Femur (tissue), 1 donor: Measurements from ENCODE around the gene WDR82.

Experiments used
- DNase-seq: peaks from one replicate; pipeline ENCODE4 v3.0.0-alpha.2; 2017

Gene WDR82

DNA sequence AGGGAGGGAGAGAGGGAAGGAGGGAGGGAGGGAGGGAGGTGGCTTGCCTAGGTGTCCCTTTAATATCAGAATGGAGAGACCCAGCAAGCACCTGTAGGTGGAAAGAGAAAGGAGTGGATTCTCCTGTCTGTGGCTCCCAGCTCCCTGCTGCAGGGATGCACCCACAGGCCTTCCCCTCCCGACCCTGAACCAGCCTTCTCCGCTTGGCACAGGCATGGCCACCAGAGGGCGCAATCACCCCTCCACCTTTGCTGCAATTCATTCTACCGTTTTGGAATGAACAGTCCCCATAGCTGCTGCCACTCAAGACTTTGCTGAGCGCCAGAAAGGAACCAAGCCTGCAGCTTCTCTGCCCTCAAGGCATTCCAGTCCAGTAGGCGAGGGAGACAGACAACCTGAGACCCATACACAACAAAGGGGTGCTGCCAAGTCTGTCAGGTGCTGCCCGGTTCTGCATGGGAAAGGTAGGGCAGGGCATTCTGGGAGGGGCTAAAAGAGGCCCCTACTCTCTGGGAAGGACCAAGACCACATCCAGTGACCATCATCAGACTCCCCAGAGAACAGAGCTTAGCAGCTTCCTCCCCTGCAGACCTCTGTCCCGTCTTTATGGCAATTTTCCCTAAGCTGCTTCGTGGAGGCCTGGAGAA, 57.9 kb downstream of the WDR82 start:
- DNase-seq = peak; percentile 90

DNA sequence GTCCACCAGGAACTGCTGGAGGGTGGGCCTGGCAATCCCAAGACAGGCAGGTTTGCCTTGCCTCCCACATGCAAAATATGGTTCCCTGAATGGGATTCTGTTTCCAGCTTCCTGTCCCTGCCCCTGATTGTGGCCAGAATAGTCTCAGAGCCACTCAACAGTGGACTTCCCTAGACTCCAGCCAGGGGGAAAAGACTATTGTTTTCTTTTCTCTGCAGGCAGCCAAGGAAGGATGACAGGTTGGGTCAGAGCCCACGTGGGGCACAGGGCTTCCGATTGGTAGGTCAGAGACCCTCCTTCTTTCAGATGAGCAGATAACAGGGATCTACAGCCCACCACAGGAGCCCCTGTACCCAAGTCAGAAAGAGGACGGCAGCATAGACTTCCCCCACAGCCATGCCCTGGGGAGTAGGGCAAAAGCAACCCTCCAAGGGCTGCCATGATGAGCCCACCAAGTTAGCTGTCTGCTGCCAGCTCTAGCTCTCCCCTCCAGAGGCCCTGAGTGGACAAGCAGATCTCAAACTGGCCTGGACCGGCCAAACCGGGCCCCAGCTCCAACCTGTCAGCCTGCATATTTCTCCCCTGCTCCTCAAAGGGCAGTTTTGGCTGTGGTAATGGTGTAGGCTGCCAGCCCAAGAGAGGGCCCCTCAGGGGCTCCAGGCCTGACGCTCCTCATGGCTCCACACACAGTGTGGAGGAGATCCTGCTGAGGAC, 59.4 kb downstream of the WDR82 start:
- DNase-seq = peak; percentile 28

DNA sequence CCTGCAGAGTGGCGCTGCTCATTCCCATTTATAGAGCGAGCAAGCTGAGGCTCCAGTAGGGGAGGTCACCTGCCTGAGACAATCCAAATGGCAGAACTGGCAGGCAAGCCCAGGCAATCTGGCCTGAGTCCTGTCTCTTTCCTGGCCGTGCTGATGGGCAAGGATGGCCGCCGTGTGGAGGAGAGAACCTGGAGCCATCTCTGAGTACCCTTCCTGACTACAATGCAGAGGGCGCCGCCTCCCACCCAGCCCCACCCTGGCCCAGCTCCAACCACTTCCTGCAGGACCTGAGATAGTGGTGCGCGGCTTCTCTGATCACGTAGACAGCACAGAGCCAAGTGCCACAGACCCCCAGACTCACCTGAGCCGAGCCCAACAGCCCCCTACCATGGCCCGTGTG, 60.0 kb downstream of the WDR82 start:
- peak; percentile 34 for DNase-seq

DNA sequence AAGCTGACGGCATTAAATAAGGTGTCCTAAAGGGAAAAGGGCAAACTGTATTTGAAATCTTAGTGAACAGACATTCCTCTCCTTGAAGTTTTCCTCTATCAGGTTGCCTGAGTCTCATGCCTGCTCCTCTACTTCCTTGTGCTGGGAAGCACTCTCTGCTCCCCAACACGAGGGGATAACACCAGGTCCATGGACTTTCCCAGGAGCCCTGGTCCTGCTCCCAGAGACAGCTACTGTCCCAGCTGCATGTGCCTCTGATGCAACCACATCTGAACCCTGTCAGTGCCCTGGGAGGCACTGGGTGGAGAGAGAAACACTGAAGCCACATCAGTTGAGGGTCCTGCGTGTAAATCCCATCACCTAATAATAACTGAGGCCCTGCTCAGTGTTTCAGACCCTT, 60.4 kb downstream of the WDR82 start:
- DNase-seq = peak; percentile 13

DNA sequence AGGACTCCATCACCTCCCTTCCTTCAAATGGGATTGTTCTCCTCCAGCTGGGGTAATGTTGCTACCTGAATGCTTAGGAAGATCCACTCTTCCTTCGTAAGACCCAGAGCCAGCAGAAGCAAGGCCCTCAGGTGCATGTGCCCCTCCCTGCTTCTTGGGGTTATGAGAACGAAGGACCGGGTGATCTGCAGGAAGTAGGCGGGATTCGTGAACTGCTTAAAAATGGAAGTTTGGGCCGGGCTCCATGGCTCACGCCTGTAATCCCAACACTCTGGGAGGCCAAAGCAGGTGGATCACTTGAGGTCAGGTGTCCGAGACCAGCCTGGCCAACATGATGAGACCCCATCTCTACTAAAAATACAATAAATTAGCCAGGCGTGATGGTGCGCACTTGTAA, 61.0 kb downstream of the WDR82 start:
- no peak for DNase-seq

- DNase-seq = peak; percentile 83
These were observed 61.7 kb downstream of the WDR82 start for GRCh38 chr3:52216585-52217408.

DNA sequence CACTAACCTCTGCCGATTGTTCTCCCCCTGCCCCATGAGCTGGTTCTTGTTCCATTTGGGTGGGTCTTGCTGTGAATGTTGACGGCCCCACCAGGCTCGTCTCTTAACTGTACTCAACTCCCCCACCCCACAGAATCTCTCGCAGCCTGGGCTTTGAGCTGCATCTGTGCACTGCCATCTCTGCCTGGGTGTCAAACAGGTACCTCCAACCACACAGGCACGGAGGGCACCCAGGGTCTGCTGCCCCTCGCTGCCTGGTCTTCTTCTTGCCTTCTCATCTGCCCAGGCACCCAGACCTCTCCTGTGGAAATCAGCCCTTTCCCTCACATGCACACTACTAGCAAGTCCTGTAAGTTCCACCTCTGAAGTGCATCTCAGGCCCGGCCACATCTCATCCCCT, 63.1 kb downstream of the WDR82 start:
- peak; percentile 13 for DNase-seq

DNA sequence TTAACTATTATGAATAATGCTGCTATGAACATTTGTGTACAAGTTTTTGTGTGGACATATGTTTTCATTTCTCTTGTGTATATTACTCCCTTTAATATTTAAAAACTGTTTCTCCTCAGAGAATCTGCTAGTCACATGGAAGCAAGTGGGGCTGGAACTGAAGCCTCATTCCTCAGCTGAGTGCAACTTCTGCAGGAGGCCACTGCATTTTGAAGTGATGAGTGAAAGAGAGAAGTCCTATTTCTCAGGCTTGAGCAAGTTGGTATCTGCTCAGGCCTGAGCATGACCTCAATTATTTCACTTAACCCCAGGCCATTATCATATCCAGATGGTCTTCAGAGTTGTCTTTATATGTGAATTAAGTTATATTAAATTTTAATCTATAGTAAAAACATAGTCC, 64.5 kb downstream of the WDR82 start:
- no peak for DNase-seq

DNA sequence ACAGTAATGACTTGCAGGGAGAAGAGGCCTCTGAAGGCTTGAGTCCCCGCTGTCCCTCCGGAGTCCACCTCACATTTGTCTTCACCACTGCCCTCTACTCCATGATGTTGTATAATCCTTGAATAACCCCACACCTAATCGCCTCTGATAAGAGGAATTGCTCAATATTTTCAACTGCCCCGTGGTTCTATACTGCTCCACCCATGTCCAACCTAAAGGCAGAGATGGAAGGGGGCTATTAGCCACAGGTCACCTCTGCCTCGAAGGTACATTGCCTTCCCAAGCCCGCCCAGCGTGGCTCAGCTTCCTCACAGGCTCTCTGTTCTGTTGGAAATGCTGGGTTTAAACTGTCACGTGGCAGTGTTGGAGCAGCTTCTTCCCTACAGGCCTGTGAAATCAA, 65.4 kb downstream of the WDR82 start:
- DNase-seq = no peak

DNA sequence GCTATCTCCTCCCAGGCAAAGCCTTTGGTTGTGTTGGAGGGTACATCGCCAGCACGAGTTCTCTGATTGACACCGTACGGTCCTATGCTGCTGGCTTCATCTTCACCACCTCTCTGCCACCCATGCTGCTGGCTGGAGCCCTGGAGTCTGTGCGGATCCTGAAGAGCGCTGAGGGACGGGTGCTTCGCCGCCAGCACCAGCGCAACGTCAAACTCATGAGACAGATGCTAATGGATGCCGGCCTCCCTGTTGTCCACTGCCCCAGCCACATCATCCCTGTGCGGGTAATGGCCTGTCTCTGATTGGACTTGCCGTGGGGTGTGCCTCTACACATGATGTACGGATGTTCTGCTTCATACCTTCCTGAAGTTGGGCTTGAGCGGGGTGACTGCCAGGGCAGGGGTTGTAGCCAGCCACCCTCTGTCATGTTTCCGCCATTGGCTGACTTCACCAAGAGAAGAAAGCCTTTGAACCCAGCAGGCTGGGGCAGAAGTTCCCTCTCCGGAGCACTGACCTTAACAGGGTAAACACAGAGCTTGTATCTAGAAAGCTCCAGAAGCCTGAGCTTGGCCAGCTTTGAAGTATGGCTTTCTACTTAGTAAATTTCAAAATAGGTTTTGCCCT, 67.1 kb downstream of the WDR82 start:
- DNase-seq = no peak

- DNase-seq = peak; percentile 16
These were observed 67.9 kb downstream of the WDR82 start for GRCh38 chr3:52210550-52211046.

GRCh38 chr3:52210037-52210436, 68.4 kb downstream of the WDR82 start:
- no peak for DNase-seq

- peak; percentile 11 for DNase-seq
These were observed 69.9 kb downstream of the WDR82 start for GRCh38 chr3:52208556-52208955.

DNA sequence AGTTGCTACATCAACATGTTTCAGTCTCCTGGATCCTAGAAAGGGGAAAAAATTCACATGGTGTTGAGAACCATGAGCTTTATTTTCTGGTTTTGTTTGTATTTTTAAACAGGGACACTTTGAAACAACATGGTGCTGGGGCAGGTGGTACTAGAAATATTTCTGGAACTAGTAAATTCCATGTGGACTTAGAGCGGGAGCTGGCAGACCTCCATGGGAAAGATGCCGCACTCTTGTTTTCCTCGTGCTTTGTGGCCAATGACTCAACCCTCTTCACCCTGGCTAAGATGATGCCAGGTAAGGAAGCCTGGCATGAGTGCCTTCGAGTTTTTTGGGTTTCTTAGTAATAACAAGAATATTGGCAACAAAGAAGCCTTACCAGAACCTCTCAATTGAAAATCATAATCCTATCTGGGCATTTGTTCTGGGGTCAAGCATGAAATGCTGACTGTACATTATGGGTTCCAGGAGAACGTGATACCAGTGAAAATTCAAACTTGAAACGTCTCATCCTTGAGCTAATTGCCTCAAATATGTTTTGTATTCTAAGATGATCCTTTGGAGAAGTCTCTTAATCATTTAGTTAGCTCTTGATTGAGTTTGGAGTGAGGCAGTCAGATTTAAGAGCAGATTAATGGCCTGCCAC, 72.6 kb downstream of the WDR82 start:
- DNase-seq = peak; percentile 12
